GM12878 (cell line): Measurements from ENCODE around the gene PPP1R3F. TPM values are rescaled to one million over a fixed set of nuclear protein-coding genes. Genes with fewer than 3 reads are reported as not detected.

Experiments used
- ATAC-seq: fragments of 200-7000 bp; cut with Tn5 transposase; 3 replicates; pipeline ENCODE4 v1.9.1; 2020; ENCODE audit warnings: mild to moderate bottlenecking, moderate library complexity
- BruUV-seq: library from RNA; stranded (reverse); fragments of 400-500 nt; replicated peaks from 2 replicates; lab custom pipeline; 2021; lab: Mats Ljungman, UMichigan
- CTCF ChIA-PET: fragments of 300-600 bp; sonication (Branson Sonifier 250); formaldehyde crosslinking; extraction: SDS; loops from one replicate; lab custom pipeline; 2021; ENCODE audit warnings: inconsistent platforms; lab: Yijun Ruan, JAX
- POLR2A ChIA-PET: fragments of 350-600 bp; formaldehyde crosslinking; extraction: SDS; loops from one replicate; lab custom pipeline; 2021; ENCODE audit warnings: inconsistent platforms; lab: Charles Lee
- RAD21 ChIA-PET: fragments of 300-600 bp; sonication (Branson Sonifier 250); formaldehyde crosslinking; loops from one replicate; lab custom pipeline; 2023; ENCODE audit warnings: antibody characterized with exemption; ENCODE audit not compliant: unreplicated experiment; lab: Charles Lee
- SMC1A ChIA-PET: fragments of 300-600 bp; sonication (Branson Sonifier 250); formaldehyde crosslinking; loops from one replicate; lab custom pipeline; 2023; ENCODE audit not compliant: unreplicated experiment, uncharacterized antibody; lab: Charles Lee
- DNase-seq: peaks from one replicate; pipeline ENCODE4 v3.0.0-alpha.2; 2011; ENCODE audit warnings: low read depth, low spot score
- FAIRE-seq: peaks from 3 replicates; lab custom pipeline; 2011; peaks lifted over from hg19 to GRCh38; lab: Jason Lieb, UNC
- H2AFZ ChIP-seq: 2 replicates; pipeline ENCODE4 v1.6.0; 2011; ENCODE audit warnings: low read depth, low read length, control low read depth; ENCODE audit not compliant: control insufficient read depth
- H3K27ac ChIP-seq: 2 replicates; pipeline ENCODE4 v1.5.1; 2011; ENCODE audit warnings: control low read depth; ENCODE audit not compliant: control insufficient read depth, insufficient read depth
- H3K27me3 ChIP-seq, 2 experiments: replicated peaks in 1 of 2; 2 replicates each; pipeline versions ENCODE4 v1.6.0 to v1.6.1; 2011; ENCODE audit warnings: low read length in 1 of 2; ENCODE audit not compliant: control insufficient read depth in 2 of 2, insufficient read depth in 2 of 2
- H3K36me3 ChIP-seq, 2 experiments: 2 replicates each; pipeline ENCODE4 v1.5.1; 2011; ENCODE audit warnings: low read length in 1 of 2; ENCODE audit not compliant: control insufficient read depth in 2 of 2, insufficient read depth in 2 of 2
- H3K4me1 ChIP-seq: 2 replicates; pipeline ENCODE4 v1.6.1; 2011; ENCODE audit warnings: mild to moderate bottlenecking, low read length, moderate library complexity, mixed read lengths; ENCODE audit not compliant: control insufficient read depth, insufficient read depth
- H3K4me2 ChIP-seq: 2 replicates; pipeline ENCODE4 v1.6.0; 2011; ENCODE audit warnings: control low read depth; ENCODE audit not compliant: control insufficient read depth, insufficient read depth
- H3K4me3 ChIP-seq: fragments of 200-600 bp; sonication (generic); 2 replicates; pipeline ENCODE4 v1.5.1; 2016
- H3K79me2 ChIP-seq: 2 replicates; pipeline ENCODE4 v1.6.0; 2011; ENCODE audit warnings: low read length; ENCODE audit not compliant: control insufficient read depth, insufficient read depth
- H3K9ac ChIP-seq: 2 replicates; pipeline ENCODE4 v1.8.0; 2011; ENCODE audit warnings: low read length, control low read depth, mixed read lengths; ENCODE audit not compliant: control insufficient read depth, insufficient read depth
- H3K9me3 ChIP-seq: replicated peaks from 3 replicates; pipeline ENCODE4 v1.5.1; 2011; ENCODE audit warnings: mild to moderate bottlenecking, low read length; ENCODE audit not compliant: control insufficient read depth, insufficient read depth
- H4K20me1 ChIP-seq: 2 replicates; pipeline ENCODE4 v1.6.0; 2011; ENCODE audit not compliant: control insufficient read depth, insufficient read depth
- CBX5 ChIP-seq: sonication (generic); IDR thresholded peaks from 2 replicates; pipeline ENCODE4 v1.6.1; 2016; ENCODE audit warnings: low read depth, moderate library complexity, mild to moderate bottlenecking, inconsistent platforms
- CUX1 ChIP-seq: IDR thresholded peaks from 2 replicates; pipeline ENCODE4 v1.6.1; 2012; ENCODE audit warnings: improper control_type of control experiment, low read depth, low read length; ENCODE audit not compliant: insufficient replicate concordance
- FOXM1 ChIP-seq: IDR thresholded peaks from 2 replicates; pipeline ENCODE4 v1.6.1; 2012; ENCODE audit warnings: low read depth, mild to moderate bottlenecking, inconsistent platforms, low read length, moderate library complexity
- PAX8 ChIP-seq: fragments of 450-650 bp; IDR thresholded peaks from 2 replicates; pipeline ENCODE4 v1.6.1; 2017; ENCODE audit warnings: mild to moderate bottlenecking, moderate library complexity
- RAD21 ChIP-seq: IDR thresholded peaks from 2 replicates; pipeline ENCODE4 v1.6.1; 2011; ENCODE audit warnings: mild to moderate bottlenecking, low read depth, low read length, moderate library complexity; ENCODE audit not compliant: insufficient read depth
- RFX5 ChIP-seq: IDR thresholded peaks from 2 replicates; pipeline ENCODE4 v1.6.1; 2011; ENCODE audit warnings: low read depth, low read length, improper control_type of control experiment
- SIX5 ChIP-seq: IDR thresholded peaks from 2 replicates; pipeline ENCODE4 v1.6.1; 2011; ENCODE audit warnings: mild to moderate bottlenecking, low read depth, low read length, moderate library complexity; ENCODE audit not compliant: severe bottlenecking
- SUZ12 ChIP-seq: fragments of 200-600 bp; sonication (generic); IDR thresholded peaks from one replicate; pipeline ENCODE4 v1.6.1; 2018; ENCODE audit warnings: antibody characterized with exemption, mild to moderate bottlenecking; ENCODE audit not compliant: unreplicated experiment
- USF1 ChIP-seq: IDR thresholded peaks from 2 replicates; pipeline ENCODE4 v1.6.1; 2011; ENCODE audit warnings: borderline replicate concordance, low read depth, mild to moderate bottlenecking, moderate library complexity, mixed read lengths, low read length; ENCODE audit not compliant: insufficient read depth; ENCODE audit errors: extremely low read length
- ZBTB11 ChIP-seq: fragments of 450-650 bp; formaldehyde crosslinking; IDR thresholded peaks from 2 replicates; pipeline ENCODE4 v1.5.0; 2022; ENCODE audit warnings: mild to moderate bottlenecking, missing genetic modification characterization
- ZBTB33 ChIP-seq: fragments of 450-650 bp; IDR thresholded peaks from 2 replicates; pipeline ENCODE4 v1.6.1; 2017; ENCODE audit warnings: mild to moderate bottlenecking
- WGBS: methylation state at CpG from one replicate; pipeline ENCODE4 v1.1.6; 2016; ENCODE audit warnings: low lambda C conversion rate; ENCODE audit not compliant: insufficient replicate concordance, insufficient coverage; ENCODE audit errors: missing lambda C conversion rate; 5-methylcytosine and 5-hydroxymethylcytosine counted together
- in situ Hi-C: fragments of 300-500 bp; cut with MboI; formaldehyde crosslinking; loops from 9 replicates; pipeline ENCODE4 v1.14.3; 2018; ENCODE audit warnings: mixed read lengths
- intact Hi-C: fragments of 100-400 bp; cut with micrococcal nuclease; formaldehyde crosslinking; loops from one replicate; pipeline ENCODE4 v1.14.2; 2022; ENCODE audit not compliant: unreplicated experiment
- polyA plus RNA-seq, 11 experiments: library from polyadenylated mRNA; depleted of rRNA in 4 of 11; unstranded in 6 of 11; stranded (reverse) in 5 of 11; fragments of >200 nt; fragmentation: Nextera tagmentation in 4 of 11; fragmentation: Illumina TruSeq in 1 of 11; extraction: Ambion mirVana in 4 of 11; extraction: Trizol in 1 of 11; gene quantifications; 1 replicate in 1 of 11; 2 replicates in 10 of 11; pipeline versions ENCODE4 v1.2.1 to v1.2.3, GENCODE V29; 2011 to 2016; ENCODE audit warnings: inconsistent platforms in 2 of 11, missing spikeins in 2 of 11, low read depth in 1 of 11
- total RNA-seq, 4 experiments: library from RNA; depleted of rRNA in 3 of 4; stranded (reverse); fragments of >200 nt in 3 of 4; fragmentation: Illumina TruSeq in 1 of 4; extraction: Trizol in 1 of 4; gene quantifications; 2 replicates each; pipeline versions ENCODE4 v1.2.1 to v1.2.3, GENCODE V29; 2013 to 2021

Gene PPP1R3F
- total and polyA plus RNA-seq, 10 of the 15 experiments (the other 5 are each of a cell fraction or from before 2014, with no cell fraction given), result 0.18 to 4.4 (median 1.00) TPM

- TF ChIP-seq ZBTB11 (CRISPR knock-in tag), result no peak
- TF ChIP-seq PAX8, result no peak
- no peak for TF ChIP-seq RAD21
- no peak for TF ChIP-seq RFX5
- TF ChIP-seq FOXM1, result no peak
- TF ChIP-seq USF1, result no peak
- TF ChIP-seq SIX5, result no peak
These were observed 19.5 kb upstream of the PPP1R3F start (continued) for GRCh38 chrX:49250066-49250465.

- SMC1A ChIA-PET, result no interaction called here
- no peaks in the 10 kb centered on the region for H3K27me3 ChIP-seq
- FAIRE-seq (no peak), DNase-seq (no peak), ATAC-seq (no peak)
- no peak overlapping the region for H3K9ac ChIP-seq
- in situ Hi-C loops (no loop called here), intact Hi-C loops (no loop called here)
- H3K9me3 ChIP-seq, result no peaks in the 10 kb centered on the region
- CTCF ChIA-PET, result no interaction called here
- peaks cover 0 to 2% of the 10 kb centered on the region in 2 experiments; a peak in 1 of 4 replicates for H3K36me3 ChIP-seq
- RAD21 ChIA-PET, result no interaction called here
- no TSS peak for BruUV-seq
- H3K4me3 ChIP-seq, result no peak overlapping the region
- POLR2A ChIA-PET, result no interaction called here
- 65% methylated on average over 9 of the region's 9 CpGs for WGBS
- H3K27ac ChIP-seq, result no peak overlapping the region
- H3K79me2 ChIP-seq, result no peaks in the 10 kb centered on the region
- no peaks in the 10 kb centered on the region for H4K20me1 ChIP-seq
- H3K4me1 ChIP-seq, result no peaks in the 10 kb centered on the region
- H2AFZ ChIP-seq, result no peak overlapping the region
- no peak overlapping the region for H3K4me2 ChIP-seq
- no peak for TF ChIP-seq CBX5
- TF ChIP-seq ZBTB33, result no peak
- no peak for TF ChIP-seq SUZ12
- TF ChIP-seq CUX1, result no peak
These were observed 19.0 kb upstream of the PPP1R3F start for GRCh38 chrX:49250578-49250977.
